Right lobe of liver (tissue), 4 donors: Measurements from ENCODE around the gene KLHL5.

Source experiments
- CTCF ChIP-seq, 4 donors: fragments of 200-600 bp in 3 of 4; fragments of 450-650 bp in 1 of 4; IDR thresholded peaks; one replicate each; pipeline versions ENCODE4 v1.5.1 to v1.8.0; 2016 to 2022; ENCODE audit warnings: antibody characterized with exemption in 4 of 4, mild to moderate bottlenecking in 2 of 4
- POLR2A ChIP-seq: fragments of 450-650 bp; IDR thresholded peaks from one replicate; pipeline ENCODE4 v1.6.1; 2017; ENCODE audit warnings: antibody characterized with exemption, mild to moderate bottlenecking
- donor health status: DM: no; HTN: no; CAD: no.
- donor health status: DM: no; HTN: no; CAD: no.
- donor health status: DM: no; HTN: yes; CAD: no.

GRCh38 chr4:39062094-39062769, at the start of gene KLHL5:
- no peak for TF ChIP-seq CTCF (IDR thresholded peaks at IDR 0.05)
- TF ChIP-seq POLR2A: no peak
